GM06990 (cell line): ENCODE results near the gene HIVEP2.

Experiments used
- DNase-seq: peaks from one replicate; pipeline ENCODE4 v3.0.0-alpha.2; 2011; ENCODE audit not compliant: insufficient read length; ENCODE audit errors: extremely low read depth
- H3K27me3 ChIP-seq: replicated peaks from 2 replicates; pipeline ENCODE4 v1.6.0; 2011; ENCODE audit warnings: low read length; ENCODE audit not compliant: control insufficient read depth, insufficient read depth
- H3K36me3 ChIP-seq: 2 replicates; pipeline ENCODE4 v1.5.1; 2011; ENCODE audit warnings: low read length; ENCODE audit not compliant: control insufficient read depth, insufficient read depth
- H3K4me3 ChIP-seq: replicated peaks from 2 replicates; pipeline ENCODE4 v1.5.1; 2011; ENCODE audit warnings: low read depth, mild to moderate bottlenecking, control low read depth, low read length
- TF ChIP-seq, protein P1 (sequence below): IDR thresholded peaks from 2 replicates; pipeline ENCODE4 v1.5.1; 2011; ENCODE audit warnings: low read length, control low read depth, mild to moderate bottlenecking, inconsistent platforms; ENCODE audit not compliant: insufficient read depth, poor library complexity, severe bottlenecking

Gene HIVEP2

DNA sequence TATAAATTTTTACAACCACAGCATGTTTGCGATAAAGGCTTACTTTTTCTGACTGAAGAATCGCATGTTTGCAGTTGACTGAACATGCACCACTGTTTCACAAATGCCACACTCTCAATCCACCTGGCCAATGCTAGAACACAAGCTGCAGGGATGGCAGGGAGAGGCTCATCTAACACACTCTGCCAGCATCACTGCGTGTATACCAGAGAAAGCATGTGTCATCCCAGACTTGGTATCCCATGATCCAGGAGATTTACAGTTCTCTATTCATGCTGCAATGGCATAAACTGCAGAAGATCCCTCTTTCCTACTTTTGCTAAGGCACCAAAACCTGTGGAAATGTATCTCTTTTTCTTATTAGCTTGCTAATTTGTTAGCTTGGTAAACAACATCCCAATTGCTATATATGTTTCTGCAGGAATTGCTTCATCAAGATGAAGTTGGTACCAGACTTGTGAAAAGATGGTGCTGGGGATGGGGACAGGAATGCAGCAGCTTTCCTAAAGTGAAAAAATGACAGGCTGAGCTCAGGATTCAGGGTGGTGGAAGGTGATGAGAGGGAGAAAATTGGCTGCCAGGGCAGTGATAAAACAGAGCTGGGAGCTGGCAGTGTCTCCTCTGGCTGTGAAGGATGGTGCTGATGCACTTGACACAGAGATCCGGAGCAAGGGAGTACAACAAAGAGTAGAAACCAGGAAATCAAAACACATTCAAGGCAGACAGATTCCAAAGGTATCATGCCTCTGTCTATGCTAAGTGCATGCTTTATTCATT is 186.9 kb downstream of the HIVEP2 start:
- no peak for DNase-seq
- Histone ChIP-seq H3K36me3 (peaks cover 18% of the 10 kb centered on the region), H3K4me3 (no peak overlapping the region), H3K27me3 (no peaks in the 10 kb centered on the region)
- TF ChIP-seq, protein P1, sequence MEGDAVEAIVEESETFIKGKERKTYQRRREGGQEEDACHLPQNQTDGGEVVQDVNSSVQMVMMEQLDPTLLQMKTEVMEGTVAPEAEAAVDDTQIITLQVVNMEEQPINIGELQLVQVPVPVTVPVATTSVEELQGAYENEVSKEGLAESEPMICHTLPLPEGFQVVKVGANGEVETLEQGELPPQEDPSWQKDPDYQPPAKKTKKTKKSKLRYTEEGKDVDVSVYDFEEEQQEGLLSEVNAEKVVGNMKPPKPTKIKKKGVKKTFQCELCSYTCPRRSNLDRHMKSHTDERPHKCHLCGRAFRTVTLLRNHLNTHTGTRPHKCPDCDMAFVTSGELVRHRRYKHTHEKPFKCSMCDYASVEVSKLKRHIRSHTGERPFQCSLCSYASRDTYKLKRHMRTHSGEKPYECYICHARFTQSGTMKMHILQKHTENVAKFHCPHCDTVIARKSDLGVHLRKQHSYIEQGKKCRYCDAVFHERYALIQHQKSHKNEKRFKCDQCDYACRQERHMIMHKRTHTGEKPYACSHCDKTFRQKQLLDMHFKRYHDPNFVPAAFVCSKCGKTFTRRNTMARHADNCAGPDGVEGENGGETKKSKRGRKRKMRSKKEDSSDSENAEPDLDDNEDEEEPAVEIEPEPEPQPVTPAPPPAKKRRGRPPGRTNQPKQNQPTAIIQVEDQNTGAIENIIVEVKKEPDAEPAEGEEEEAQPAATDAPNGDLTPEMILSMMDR = no peak

DNA sequence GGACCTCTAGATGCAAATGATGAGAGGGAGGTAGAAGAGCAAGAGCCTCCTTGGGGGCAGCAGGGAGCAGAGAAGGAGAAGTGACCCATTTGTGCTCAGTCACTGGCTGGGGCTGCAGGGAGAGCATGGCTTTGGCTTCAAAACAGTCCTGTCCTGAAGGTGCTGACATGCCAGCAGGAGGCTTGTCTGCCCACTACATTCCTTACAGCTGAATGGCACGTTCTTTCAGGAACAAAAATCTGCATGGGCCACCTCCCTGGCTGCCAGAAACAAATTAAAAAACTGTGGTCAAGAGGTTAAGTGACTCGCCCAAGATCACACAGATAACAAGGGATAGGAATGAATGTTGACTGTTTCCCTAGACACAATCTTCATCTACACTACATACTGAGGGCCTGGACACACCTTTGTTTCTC is 188.8 kb downstream of the HIVEP2 start:
- DNase-seq = no peak
- Histone ChIP-seq H3K36me3 (peaks cover 19% of the 10 kb centered on the region), H3K27me3 (no peaks in the 10 kb centered on the region)

DNA sequence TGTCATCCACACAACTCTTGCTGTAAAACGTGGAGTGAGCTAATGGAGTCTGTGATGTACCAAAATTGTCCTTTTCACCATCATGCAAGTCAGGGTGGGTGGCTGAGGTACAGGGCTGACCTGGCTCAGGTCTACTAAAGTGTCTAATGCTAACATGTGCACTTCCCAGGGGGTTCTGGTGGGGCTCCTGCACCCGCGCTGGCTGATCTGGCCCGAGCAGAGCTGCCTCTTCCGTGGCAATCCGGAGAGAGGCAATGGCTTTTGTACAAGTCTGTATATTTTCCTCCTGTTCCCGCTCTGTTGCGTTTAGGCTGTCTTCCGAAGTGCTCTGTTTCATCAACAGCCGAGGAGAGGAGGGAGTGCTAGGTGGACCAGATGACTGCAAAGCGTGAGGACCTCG is 191.8 kb downstream of the HIVEP2 start:
- no peak for DNase-seq
- Histone ChIP-seq H3K27me3 (no peaks in the 10 kb centered on the region), H3K36me3 (peaks cover 13% of the 10 kb centered on the region), H3K4me3 (no peak overlapping the region)
- TF ChIP-seq, protein P1 = no peak

More for the DNA sequence above, 188.8 kb downstream of the HIVEP2 start:
- H3K4me3 ChIP-seq = no peak overlapping the region
- TF ChIP-seq, protein P1 = no peak

DNA sequence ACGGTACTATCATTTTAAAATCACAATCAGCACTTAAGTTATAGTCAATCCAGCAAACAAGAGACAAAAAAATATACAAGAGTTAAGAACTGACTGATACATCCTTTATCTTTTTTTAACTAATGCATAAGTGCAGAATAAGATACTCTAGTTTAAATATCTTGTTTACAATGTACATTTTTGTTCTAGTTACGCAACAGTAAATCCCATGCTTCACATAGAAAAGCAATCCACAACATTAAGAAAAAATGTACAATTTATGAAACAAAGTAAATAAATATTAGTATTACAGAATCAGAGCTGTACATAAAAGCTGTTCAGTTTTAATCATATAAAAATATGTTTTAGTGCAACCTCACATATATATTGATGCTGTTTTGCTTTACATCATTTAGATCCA is 192.6 kb downstream of the HIVEP2 start:
- DNase-seq = no peak
- Histone ChIP-seq H3K36me3 (peaks cover 12% of the 10 kb centered on the region), H3K4me3 (no peak overlapping the region), H3K27me3 (no peaks in the 10 kb centered on the region)
- TF ChIP-seq, protein P1 = no peak

DNA sequence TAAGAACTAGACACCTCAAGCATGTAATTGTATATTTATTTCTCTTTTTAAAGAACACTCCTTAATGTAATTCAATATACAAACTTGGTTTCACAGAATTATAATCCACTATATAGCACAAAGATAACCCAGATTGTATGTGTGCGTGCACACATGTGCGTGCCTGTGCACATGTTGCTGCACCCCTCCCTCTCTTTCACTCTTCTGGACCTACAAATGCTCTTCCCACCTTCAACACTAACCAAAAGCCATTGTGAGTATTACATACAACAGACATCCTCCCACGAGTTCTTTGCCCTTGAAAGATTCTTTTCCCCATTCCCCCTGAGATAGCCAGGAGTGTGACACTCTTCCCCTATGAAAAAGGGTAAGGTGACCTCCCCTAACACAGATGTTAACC is 193.5 kb downstream of the HIVEP2 start:
- TF ChIP-seq, protein P1 = no peak
- no peak for DNase-seq

More for the DNA sequence above, 193.5 kb downstream of the HIVEP2 start:
- H3K4me3 ChIP-seq = no peak overlapping the region
- peaks cover 12% of the 10 kb centered on the region for H3K36me3 ChIP-seq
- no peaks in the 10 kb centered on the region for H3K27me3 ChIP-seq
